GM13976 (cell line): ENCODE results near the gene APEX1.
"Not testable (repeated sequence)": the region's sequence is repeated elsewhere in the genome, so short reads cannot be mapped to it uniquely, and the experiment has no call there.

Experiments
- DNase-seq: peaks from one replicate; pipeline ENCODE4 v3.0.0; 2012; ENCODE audit warnings: low spot score
- in situ Hi-C: fragments of 300-500 bp; cut with MboI; formaldehyde crosslinking; loops from one replicate; pipeline ENCODE4 v1.12.0; 2022; ENCODE audit warnings: low sequenced_read_pairs, mixed read lengths, inconsistent platforms; ENCODE audit not compliant: unreplicated experiment
- TF ChIP-seq, protein P1 (sequence below): IDR thresholded peaks from 2 replicates; pipeline ENCODE4 v1.5.1; 2012; ENCODE audit warnings: borderline replicate concordance, mild to moderate bottlenecking; ENCODE audit not compliant: insufficient read depth; ENCODE audit errors: extremely low read depth, missing control alignments, control extremely low read depth

APEX1 gene

DNA sequence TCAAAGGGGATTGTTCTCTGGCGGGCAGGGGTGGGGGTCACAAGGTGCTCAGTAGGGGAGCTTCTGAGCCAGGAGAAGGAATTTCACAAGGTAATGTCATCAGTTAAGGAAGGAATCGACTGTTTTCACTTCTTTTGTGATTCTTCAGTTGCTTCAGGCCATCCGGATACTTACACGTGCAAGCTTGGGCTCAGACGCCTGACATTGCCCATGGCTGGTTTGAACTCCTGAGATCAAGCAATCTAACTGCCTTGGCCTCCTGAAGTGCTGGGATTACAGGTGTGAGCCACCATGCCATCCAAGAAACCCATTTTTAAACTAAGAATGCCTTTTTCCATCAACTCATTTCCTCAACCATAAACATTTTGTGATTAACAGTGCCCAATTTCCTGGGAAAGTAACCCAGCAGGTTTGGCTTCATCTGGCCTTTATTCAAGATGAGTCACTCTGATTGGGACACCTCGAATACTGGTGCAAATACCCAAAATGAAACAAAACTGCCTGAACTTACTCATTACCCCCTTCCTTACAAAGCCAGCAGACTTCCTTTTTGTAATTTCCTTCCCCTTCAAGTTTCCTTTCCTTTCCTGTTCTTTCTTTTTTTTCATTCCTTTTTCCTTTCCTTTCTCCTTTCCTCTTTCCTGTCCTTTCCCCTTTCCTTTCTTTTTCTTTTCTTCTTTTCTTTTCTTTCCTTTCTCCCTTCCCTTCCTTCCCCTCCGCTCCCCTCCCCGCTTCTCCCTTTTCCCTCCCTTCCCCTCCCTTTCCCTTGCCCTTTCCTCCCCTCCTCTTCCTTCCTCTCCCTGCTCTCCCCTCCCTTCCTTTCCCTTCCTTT is 40.1 kb downstream of the APEX1 start:
- in situ Hi-C loops = no loop called here
- DNase-seq = no peak
- TF ChIP-seq, protein P1, sequence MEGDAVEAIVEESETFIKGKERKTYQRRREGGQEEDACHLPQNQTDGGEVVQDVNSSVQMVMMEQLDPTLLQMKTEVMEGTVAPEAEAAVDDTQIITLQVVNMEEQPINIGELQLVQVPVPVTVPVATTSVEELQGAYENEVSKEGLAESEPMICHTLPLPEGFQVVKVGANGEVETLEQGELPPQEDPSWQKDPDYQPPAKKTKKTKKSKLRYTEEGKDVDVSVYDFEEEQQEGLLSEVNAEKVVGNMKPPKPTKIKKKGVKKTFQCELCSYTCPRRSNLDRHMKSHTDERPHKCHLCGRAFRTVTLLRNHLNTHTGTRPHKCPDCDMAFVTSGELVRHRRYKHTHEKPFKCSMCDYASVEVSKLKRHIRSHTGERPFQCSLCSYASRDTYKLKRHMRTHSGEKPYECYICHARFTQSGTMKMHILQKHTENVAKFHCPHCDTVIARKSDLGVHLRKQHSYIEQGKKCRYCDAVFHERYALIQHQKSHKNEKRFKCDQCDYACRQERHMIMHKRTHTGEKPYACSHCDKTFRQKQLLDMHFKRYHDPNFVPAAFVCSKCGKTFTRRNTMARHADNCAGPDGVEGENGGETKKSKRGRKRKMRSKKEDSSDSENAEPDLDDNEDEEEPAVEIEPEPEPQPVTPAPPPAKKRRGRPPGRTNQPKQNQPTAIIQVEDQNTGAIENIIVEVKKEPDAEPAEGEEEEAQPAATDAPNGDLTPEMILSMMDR = no peak

DNA sequence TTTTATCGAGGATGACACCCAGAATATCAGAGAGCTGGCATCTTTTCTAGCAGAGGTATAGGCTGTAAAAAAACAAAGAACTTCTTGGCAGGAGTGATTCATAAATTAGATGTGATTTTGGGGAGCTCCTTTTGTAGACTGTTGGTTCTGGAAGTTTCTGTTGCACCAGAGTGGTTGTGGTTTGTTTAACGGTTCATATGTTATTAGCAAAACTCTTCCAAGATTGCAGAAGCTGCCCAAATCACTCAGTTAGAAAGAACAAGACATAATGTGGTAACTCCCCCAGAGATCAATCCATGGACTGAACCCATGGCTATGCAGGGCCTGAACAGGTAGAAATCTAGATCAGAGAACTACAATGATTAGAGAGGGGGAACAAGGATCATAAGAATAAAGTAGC is 43.6 kb downstream of the APEX1 start:
- DNase-seq = no peak

DNA sequence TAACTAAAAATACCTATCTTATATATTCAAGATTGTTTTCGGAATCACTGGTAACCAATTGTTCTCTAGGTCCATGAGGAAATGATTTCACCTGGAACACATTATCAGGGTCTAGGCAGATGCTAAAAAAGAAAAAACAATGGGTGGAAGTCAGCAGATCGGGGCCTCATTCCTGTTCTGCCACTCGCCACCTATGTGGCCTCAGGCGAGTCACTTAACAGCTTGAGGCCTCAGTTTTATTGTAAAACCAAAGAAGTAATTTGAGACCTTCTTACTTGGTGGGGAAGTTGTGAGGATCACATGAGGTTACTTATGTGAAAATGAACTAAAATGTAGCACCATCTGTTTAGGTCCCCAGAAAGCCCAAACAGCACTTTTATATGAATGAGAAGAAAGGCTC is 44.1 kb downstream of the APEX1 start:
- no peak for DNase-seq
- in situ Hi-C loops = no loop called here
- TF ChIP-seq, protein P1 = no peak

More for the DNA sequence above, 43.6 kb downstream of the APEX1 start:
- in situ Hi-C loops = no loop called here
- TF ChIP-seq, protein P1 = no peak

DNA sequence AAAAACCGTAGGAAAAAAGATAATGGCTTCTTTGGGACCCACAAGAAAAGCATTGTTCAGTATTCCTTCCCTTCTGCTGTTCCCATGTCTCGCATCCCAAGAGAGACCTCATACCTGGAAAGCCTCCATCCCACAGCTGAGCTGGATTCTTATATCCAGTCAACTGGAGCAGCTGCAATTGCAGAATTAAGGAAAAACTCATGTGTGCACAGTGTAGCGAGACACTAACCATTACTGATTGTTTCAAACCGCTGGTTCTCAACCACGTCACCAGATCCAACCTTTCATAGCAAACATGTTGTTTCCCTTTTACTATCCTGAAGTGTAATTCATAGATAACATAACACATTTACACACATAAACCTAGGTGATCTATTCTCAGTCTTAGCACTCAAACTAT is 44.9 kb downstream of the APEX1 start:
- TF ChIP-seq, protein P1 = no peak
- in situ Hi-C loops = no loop called here
- DNase-seq = no peak

DNA sequence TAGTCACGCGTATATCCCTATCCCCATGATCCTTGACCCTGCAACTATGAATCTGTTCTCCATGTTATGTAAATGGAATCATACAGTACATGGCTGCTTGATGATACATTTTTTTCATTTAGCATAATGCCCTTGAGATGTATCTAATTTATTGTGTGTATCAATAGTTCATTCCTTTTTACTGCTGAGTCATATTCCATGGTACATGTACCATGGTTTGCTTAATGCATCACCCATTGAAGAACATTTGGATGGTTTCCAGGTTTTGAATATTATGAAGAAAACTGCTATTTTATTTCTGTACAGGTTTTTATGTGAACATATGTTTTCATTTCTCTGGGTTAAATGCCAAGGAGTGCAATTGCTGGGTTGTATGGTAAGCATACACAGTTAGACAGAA is 46.3 kb downstream of the APEX1 start:
- DNase-seq = no peak
- in situ Hi-C loops = no loop called here
- TF ChIP-seq, protein P1 = no peak

DNA sequence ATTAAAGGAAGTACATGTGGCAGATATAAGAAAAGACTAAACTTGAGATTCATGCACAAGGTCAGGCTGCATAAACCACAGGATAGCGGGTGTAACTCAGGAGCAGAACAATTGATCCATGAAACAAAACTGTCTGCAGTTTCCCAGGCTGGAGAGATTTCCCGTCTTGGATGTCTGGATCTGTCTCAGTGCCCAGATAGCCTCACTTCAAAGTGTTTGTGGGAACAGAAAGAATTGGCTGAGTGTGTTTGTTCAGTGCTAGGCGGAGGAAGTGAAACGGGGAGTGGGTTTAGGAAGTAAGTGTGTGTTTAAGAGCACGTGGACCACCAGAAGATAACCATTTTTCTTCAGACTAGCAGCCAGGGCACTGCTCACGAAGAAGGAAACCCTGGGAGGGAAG is 48.9 kb downstream of the APEX1 start:
- in situ Hi-C loops = no loop called here
- no peak for DNase-seq
- TF ChIP-seq, protein P1 = no peak

DNA sequence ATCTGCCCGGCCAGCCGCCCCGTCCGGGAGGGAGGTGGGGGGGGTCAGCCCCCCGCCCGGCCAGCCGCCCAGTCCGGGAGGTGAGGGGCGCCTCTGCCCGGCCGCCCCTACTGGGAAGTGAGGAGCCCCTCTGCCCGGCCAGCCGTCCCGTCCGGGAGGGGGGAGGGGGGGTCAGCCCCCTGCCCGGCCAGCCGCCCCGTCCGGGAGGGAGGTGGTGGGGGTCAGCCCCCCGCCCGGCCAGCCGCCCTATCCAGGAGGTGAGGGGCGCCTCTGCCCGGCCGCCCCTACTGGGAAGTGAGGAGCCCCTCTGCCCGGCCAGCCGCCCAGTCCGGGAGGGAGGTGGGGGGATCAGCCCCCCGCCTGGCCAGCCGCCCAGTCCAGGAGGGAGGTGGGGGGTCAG is 51.2 kb downstream of the APEX1 start:
- in situ Hi-C loops = not testable (repeated sequence)

DNA sequence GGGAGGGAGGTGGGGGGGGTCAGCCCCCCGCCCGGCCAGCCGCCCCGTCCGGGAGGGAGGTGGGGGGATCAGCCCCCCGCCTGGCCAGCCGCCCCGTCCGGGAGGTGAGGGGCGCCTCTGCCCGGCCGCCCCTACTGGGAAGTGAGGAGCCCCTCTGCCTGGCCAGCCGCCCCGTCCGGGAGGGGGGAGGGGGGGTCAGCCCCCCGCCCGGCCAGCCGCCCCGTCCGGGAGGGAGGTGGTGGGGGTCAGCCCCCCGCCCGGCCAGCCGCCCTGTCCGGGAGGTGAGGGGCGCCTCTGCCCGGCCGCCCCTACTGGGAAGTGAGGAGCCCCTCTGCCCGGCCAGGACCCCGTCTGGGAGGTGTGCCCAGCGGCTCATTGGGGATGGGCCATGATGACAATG is 51.7 kb downstream of the APEX1 start:
- DNase-seq, in situ Hi-C loops: not testable (repeated sequence)

More for the DNA sequence above, 51.2 kb downstream of the APEX1 start:
- not testable (repeated sequence) for DNase-seq
